Stimulated activated CD8-positive, alpha-beta memory T cell treated with anti-CD3 and anti-CD28 coated beads, Interleukin-15, amount 100 ng/mL, for 1 hour (primary cell): ENCODE measurements around the gene DGKE.

Experiments used
- DNase-seq: peaks from one replicate; pipeline ENCODE4 v3.0.0-alpha.2; 2020; ENCODE audit warnings: low read depth

DGKE gene

DNA sequence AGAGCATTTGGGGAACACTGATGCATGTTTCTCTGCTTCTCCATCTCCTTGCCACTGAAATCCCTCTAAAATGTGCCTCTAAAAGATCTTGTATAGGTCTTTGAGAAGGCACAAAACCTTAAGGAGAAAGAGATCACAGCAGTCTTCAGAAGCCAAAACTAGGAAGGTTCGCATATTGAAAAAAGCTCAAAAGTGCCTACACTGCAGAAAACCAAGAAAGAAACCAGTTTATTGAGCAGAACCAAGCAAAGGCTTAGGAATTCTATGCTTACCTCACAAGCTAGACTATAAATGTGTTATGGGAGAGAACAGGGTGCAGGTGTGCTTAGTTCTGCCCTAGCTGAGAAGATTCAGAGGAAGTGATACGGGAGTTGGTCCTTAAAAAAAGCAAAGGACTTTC, 16.6 kb downstream of the DGKE start:
- no peak for DNase-seq

DNA sequence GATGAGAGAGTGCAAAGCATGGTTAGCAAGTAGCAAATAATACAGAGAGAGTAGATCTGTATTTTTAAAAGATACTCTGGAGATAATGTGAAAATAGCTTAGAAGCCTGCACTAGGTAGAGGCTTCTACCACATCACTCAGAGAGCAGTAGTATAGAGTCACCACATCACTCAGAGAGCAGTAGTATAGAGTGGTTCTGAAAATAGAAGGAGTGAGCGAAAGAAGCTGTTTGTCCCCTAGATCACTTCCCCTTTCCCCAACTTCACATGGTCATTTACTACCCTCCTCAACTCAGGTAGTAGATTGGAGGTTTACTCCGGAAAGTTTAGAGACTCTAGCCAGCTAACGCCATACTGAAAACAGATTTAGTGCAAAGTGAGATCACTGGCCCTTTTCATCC, 17.1 kb downstream of the DGKE start:
- no peak for DNase-seq

DNA sequence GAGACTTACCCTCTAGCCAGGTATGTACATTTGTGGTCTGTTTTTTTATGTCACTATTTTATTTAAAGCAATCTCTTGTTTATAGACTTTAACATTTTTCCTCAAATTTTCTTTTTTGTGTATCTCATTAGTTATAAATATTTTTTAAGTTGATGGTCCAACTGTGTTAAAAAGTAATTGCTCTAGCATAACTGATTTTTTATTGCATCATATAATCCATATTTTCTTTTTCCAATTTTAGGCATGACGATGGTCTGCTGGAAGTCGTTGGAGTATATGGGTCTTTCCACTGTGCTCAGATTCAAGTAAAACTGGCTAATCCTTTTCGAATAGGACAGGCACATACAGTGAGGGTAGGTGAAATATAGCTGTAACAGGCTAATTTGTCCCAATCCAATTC, 27.9 kb downstream of the DGKE start:
- no peak for DNase-seq

DNA sequence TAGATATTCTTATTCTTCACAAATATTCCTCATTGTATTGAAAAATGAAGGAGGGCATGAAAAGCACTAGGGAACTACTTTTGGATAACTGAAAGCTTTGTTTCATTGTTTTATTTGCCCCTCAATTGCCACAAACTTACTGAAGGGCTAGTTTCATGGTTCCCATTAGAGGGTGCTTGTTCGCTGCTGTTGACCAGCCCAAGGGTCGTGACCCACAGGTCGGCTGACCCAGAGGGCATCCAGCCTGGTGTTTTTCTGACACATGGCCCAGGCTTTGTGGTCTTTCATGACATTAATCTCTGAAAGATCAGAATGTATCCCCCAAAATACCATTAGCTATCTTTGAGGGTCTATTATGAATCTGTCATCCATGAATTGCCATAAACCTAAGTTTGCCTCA, 30.0 kb downstream of the DGKE start:
- no peak for DNase-seq

DNA sequence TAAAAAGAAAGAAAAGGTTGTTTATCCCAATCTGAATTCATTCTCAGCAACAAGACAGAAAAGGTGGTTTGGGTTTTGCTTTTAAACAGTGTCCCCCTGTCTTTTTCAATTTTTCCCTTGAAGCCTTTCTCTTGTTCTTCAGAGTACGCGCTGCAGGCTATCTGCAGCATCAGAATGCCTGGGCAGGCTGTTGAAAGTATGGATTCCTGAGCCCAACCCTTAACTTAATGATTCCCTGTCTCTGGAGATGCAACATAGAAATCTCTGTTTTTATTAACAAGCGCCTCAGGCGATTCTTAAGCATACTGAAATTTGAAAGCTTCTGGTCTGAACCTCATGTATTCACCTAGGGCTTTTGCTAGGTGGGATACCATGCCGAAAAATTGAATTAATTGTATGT, 32.1 kb downstream of the DGKE start:
- DNase-seq: no peak

DNA sequence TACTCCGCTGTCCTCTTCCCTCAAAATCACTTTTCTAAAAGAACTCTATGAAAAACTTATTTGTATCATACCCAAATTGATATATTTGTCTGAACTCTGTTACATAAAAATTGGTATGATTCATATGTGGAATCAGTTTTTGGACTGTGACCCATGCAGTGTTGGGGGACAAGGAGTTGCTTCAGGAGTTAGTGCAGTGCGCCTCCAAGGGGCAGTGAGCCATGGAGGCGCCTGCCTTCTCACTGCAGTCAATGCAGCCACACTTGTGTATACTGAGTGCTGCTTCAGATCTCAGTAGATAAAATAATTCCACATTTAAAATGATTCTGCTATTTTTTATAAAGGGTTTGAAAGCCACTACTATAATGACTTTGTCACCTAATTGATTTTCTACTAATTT, 32.5 kb downstream of the DGKE start:
- DNase-seq: no peak

DNA sequence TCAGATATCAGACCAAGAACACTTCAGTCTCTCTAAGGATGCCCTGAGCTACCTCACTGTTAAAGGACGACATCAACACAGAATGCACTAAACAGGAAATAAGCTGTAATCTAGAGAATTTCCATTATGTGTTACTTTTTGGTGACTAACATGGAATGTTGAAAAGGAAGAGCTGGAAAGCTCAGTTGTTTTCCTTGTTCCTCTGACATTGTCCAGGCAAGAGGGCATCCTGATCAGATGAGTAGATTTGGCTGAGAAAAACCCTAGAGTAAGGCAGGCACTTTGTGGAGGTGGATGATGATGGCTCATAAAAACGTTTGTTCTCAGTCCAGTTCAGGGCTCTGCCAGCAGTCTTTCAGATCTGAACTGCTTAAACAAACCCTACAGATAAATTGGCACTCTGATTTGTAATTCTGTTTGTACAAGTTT, 34.0 kb downstream of the DGKE start:
- no peak for DNase-seq

DNA sequence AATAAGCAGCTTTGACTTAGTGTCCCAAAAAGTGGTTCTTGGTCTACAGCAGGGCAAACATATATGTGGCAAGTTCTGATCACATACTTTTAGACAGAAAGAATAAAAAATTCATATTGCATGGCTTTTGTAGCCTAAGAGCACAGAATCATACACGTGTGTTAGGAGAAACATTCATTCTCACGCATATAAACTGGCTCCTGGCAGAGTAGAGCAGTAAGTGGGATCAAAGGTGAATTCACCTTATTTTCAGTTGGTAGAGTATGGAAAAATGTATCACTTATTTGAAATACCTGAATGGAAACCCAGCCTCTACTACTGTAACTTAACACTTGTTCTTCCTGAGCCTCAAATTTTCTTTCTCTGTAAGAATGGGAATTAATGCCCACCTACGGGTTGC, 34.8 kb downstream of the DGKE start:
- no peak for DNase-seq

DNA sequence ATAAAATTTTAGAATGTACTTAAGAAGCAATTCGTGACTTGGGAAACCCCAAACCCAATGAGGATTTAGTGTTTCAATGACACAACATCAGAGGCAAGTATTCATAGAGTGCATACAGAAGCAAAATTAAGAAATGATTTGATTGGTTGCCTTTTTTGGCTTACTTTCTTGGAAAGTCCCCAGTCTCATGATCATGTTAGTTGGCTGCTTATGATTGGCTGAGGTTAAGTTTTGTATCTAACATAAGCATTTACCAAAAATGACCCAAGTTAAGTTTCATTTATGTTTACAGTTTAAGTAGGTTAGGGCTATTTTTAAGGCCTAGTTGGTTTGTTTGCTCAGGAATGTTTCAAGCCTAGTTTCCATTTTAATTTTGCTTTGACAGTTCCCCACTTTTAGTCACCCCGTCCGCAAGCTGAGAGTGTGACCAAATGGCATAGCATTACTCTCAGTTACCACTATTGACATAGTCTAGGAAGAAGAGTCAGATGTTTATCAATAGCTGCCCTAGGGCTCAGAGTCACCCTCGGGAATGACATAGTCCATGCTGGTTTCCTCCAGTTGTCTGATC, 36.2 kb downstream of the DGKE start:
- no peak for DNase-seq

DNA sequence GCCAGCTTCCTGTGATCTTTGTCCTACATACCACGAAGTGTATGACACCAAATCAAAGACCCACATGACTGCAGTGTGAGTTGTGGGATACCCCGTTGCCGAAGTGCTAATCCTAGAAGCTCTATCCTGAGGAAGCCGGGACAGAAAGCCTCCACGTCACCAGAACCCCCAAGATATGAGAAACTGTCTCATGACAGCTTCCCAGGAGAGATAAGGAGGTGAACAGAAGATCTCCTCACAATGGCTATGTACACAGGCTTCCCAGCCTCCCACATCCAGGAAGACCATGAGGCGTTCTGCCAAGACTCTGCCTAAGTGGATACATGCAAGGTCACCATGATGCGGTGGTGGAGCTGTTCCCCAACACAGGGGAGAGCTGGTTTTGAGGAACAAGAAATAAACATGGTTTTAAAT, 42.8 kb downstream of the DGKE start:
- DNase-seq: no peak

DNA sequence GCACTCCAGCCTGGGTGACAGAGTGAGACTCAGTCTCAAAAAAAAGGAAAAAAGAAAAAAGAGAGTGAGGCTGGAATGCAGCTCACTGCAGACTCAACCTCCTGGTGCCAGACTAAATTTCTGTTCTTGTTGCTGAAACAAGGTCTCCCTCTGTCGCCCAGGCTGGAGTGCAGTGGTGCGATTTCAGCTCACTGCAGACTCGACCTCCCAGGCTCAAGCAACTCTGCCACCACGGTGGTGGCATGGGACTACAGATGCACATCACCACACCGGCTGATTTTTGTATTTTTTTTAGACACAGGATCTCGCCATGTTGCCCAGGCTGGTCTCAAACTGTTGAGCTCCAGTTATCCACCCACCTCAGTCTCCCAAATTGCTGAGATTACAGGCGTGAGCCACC, 45.3 kb downstream of the DGKE start:
- no peak for DNase-seq

DNA sequence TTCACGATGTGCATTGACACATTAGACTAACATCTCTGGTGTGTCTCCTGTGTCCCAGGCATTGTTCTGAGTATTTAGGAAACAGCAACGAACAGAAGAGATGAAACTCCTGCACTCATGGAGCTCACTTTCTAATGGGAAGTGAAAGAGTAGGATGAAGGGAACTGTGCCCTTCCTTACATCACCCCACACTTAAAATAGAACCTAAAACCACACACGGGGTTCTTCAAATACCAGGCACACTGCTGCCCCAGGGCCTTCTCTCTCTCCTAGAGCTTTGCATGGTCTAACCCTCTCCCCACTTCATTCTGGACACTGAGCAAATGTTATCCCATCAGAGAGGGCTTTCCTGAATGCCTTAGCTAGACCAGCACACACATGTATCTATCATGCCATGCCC, 46.2 kb downstream of the DGKE start:
- DNase-seq: no peak

DNA sequence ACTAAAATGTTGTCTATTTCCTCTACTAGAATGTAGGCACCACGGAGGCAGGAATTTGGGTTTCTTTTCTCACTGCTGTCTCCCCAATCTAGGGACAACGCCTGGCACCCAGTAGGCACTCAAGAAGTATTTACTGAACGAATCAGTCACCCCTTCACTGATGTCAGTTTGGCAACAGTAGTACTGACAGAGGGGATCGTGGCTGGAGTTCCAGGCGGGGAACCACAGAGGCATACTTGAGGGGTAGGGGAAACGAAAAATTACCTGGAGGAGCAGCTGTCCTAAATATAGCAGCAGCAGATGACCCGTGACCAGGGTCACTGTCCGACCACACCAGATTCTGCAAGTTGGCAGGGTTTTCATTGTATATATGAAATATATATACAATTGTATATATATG, 46.6 kb downstream of the DGKE start:
- no peak for DNase-seq

DNA sequence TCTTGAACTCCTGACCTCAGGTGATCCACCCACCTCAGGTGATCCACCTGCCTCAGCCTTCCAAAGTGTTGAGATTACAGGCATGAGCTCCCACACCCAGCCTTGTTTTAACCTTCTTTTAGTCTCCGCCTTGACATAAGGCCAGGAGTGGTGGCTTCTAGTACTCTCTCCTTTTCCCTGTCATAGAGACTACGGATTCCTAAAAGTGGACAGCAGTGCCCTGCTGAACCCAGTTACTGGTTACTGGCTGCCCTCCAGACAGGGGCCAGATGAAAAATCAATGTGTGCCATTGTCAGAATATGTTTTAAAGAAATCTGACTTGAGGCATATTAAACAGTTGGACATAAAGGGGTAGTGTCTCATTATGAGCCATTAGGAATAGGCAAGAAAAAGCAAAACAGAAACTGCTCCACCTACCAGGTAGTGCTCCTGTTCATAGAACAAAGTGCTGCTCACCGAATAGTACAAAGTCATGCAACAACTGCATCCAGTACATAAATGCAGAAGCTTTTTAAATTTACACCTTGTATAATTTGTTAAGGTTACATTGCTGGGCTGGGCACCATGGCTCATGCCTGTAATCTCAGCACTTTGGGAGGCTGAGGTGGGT, 47.8 kb downstream of the DGKE start:
- no peak for DNase-seq

DNA sequence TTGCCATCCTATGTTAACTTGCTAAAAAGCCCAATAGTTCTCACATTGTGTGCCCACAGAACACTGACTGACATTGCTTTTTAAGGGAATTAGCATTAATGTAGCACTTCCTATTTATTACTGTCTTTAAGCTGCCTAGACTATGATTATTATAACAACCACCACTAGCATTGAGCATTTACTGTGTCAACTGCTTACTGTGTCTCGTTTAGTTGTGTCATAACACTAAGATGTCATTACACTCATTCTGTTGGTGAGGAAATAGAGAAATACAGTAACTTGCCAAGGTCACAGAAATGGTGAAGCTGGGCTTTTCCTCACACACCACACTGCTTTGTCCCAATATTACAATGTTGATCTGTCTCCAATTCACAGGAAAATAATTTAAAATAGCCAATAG, 49.7 kb downstream of the DGKE start:
- no peak for DNase-seq

DNA sequence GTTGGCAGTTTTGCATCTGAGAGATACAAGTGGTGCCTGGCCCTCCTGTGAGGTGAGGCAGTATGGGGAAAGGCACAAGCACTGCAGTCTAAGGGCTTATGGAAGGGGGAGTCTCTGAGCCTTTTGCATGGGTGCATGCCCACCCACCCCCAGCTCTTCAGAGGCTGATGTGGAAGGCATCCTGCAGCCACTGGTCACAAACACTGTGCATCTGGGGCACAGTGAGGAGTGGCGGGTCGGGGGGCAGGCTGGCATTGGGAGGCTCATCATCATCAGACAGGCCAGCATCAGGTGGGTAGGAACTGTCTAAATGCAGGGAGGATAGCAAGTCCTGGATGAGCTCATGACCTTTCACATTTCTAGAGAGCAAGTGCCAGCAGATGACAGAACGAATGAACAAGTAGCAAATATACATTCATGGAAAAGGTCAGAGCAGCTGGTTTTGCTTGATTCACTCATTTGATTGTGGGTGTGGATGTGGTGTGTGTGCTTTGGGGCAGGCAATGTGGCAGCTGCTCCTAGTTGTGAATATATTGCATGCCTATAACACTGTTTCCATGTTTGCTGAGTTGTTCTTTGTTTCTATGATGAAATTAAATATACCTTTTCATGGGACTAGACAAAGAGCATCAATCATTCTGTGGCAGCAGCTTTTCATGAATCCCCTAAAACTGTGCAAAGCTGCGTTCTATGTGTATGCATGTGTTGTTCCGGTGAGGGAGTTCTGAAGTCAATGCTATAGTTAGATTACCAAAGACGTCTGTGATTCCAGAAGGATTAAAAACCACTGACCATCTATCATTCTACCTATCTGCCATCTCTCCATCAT, 50.7 kb downstream of the DGKE start:
- no peak for DNase-seq

DNA sequence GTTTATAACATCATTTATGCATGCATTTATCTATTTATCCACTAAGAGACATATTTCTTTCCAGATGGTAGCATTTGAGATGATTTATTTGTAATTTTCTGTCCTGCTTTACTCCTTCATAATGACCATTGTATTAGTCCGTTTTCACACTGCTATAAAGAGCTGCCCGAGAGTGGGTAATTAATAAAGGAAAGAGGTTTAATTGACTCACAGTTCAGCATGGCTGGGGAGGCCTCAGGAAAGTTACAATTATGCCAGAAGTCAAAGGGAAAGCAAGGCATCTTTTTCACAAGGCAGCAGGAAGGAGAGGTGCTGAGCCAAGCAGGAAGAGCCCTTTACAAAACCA, 51.3 kb downstream of the DGKE start:
- no peak for DNase-seq

DNA sequence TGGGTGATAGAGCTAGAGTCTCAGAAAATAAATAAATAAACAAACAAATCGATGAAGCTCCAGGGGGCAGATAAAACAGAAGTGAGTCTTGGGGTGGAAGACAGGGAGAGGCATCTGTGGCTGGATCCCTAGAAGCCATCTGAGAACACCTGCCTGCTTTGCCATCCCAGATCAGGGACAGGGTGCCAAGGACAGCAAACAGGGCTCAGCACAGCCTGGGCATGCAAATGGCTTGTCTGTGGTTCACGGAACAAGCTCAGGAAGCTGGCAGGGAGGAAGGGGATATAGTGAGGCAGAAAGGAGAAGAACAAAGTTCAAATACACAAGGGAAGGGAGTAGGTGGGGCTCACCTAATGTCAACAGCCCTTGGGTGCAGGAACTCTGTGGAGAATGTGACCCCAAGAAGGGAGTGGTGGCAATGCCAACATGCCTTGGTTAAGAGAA, 52.4 kb downstream of the DGKE start:
- DNase-seq: no peak

DNA sequence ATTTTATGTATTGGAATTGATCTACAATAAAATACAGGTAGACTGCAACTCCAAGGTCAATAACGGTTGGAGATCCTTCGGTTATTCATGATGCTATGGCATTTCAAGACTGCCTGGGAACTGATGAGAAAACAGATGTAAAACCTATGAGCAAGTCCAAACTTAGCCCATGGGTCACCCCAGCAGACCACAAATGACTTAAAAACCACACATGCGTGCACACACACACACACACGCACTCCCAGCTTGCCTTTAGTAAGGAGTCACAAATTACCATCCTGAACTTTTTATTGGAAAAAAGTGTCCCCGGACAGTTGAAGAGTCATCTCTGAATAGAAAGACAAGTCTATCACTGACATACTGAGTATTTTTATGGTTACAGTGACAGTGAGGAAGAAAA, 53.2 kb downstream of the DGKE start:
- no peak for DNase-seq

DNA sequence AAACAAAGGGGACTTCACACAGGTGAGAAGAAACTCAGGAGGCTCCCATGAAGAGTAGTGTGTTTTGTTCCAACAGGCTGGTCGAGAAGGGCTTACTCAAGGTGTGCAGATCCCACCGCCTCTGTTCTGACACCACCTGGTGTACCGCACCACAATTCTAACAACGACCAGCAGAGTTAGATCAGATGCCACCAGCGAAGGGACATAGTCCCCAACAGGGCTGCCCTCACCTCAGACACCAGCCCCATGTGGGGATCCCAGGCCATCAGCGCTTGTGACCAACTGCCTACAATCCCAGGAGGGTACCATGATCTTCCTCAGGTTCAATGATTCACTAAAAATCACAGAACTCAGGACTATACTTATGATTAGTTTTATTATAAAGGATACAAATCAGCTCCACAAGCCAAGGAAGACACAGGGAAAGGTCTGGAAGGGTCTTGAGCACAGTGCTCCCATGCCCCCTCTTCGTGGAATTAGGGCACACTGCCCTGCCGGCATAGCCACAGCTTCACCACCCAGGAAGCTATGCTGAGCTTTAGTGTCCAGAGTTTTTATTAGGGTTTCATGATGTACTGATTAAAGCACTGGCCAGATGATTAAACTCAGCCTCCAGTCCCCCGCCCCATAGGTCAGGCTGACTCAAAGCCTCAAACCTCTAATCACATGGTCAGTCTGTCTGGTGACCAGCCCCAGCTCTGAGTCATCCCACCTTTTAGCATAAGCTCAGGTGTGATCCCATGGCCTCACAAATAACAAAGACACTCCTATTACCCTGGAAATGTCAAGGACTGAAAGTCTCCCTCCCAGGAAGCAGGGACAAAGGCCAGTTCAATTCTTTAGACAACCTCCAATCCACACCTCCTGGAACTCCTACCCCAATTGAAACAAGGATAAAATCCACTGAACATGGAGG, 53.9 kb downstream of the DGKE start:
- no peak for DNase-seq

DNA sequence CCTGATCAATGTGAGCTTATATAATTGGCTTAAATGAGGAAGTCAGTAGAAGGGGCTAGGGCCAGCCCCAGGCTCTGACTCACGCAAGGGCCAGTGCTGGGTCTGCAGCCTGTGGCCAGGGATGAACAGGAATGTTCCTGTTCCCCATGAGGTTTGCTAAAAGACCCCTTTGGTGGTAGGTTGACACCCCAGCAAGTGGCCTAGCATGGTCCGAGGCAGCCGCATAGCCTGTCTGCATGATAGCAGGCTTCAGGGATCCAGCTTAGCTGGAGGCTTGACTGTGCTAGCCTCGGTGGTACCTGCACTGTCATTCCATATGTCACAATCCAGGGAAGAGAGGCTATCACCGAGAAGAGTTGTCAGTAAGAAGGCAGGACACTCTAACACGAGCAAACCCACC, 56.4 kb downstream of the DGKE start:
- no peak for DNase-seq

DNA sequence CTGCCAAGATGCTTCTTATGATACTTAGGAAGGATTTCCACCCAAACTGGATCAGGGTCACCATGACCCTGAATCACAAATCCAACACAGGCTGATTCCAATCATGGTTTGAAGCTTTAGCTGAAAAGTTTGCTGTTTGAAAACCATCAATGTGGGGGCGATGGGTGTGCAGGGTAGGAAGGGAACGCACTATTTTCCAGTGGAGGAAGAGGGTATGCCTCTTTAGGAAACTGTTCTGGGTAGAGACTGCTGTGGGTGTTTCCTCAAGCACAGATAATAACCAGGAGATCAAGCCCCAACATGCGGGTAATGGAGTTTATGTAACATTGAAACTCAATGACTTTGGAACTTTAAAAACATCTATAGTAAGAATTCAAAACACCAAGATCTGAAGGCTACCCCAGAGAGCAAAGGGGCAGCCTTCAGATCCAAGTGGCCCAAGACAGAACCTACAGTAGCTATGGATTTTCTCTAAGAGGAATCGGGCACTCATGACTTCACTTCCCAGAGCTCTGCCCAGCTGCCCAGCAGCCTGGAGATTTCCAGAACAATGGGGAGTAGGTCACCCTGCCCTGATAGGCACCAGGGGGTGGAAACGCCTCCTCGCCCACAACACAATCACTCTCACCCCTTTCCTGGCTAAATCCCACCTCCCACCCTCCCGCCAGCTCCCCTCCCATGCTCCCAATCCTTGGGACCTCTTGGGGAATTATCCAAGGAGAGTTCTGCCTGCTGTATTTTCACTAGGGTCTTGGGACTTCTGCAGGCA, 57.1 kb downstream of the DGKE start:
- no peak for DNase-seq
